CD14-positive monocyte (primary cell): ENCODE data around the gene ACKR2. TPM values are rescaled to one million over a fixed set of nuclear protein-coding genes. Genes with fewer than 3 reads are reported as not detected.
A peak's percentile ranks its signal among the peaks of the same experiment; 100 is the strongest.
"Not testable (repeated sequence)": the region's sequence is repeated elsewhere in the genome, so short reads cannot be mapped to it uniquely, and the experiment has no call there.

Experiments
- DNase-seq, 3 donors: peaks; one replicate each; pipeline ENCODE4 v3.0.0-alpha.2; 2011 to 2022
- H2AFZ ChIP-seq: 2 replicates; pipeline ENCODE4 v1.6.0; 2012; ENCODE audit warnings: mild to moderate bottlenecking, low read depth, low read length, inconsistent platforms; ENCODE audit not compliant: insufficient read depth, poor library complexity, severe bottlenecking
- H3K27ac ChIP-seq, 2 donors: 1 replicate in 1 of 2; 2 replicates in 1 of 2; pipeline ENCODE4 v1.5.1; 2012 to 2013; ENCODE audit warnings: low read length in 2 of 2, control low read depth in 1 of 2, inconsistent platforms in 1 of 2, low read depth in 1 of 2, mild to moderate bottlenecking in 1 of 2
- H3K27me3 ChIP-seq, 2 donors: one replicate each; pipeline versions ENCODE4 v1.6.0 to v1.6.1; 2011 to 2013; ENCODE audit warnings: low read length in 2 of 2; ENCODE audit not compliant: control insufficient read depth in 2 of 2, insufficient read depth in 2 of 2
- H3K36me3 ChIP-seq, 2 donors: replicated peaks in 1 of 2; 1 replicate in 1 of 2; 2 replicates in 1 of 2; pipeline versions ENCODE4 v1.5.1 to v1.6.1; 2012 to 2013; ENCODE audit warnings: low read length in 2 of 2, control low read depth in 1 of 2, inconsistent platforms in 1 of 2, mild to moderate bottlenecking in 1 of 2; ENCODE audit not compliant: insufficient read depth in 2 of 2, control insufficient read depth in 1 of 2
- H3K4me1 ChIP-seq, 2 donors: 1 replicate in 1 of 2; 2 replicates in 1 of 2; pipeline versions ENCODE4 v1.5.1 to v1.6.1; 2012 to 2013; ENCODE audit warnings: low read length in 2 of 2, control low read depth in 1 of 2, inconsistent platforms in 1 of 2, mild to moderate bottlenecking in 1 of 2, moderate library complexity in 1 of 2; ENCODE audit not compliant: insufficient read depth in 2 of 2, control insufficient read depth in 1 of 2
- H3K4me2 ChIP-seq: replicated peaks from 2 replicates; pipeline ENCODE3; 2012; ENCODE audit warnings: low read length, moderate library complexity, mild to moderate bottlenecking; ENCODE audit not compliant: poor library complexity, severe bottlenecking; ENCODE audit errors: extremely low read depth
- H3K4me3 ChIP-seq, 3 experiments: fragments of 200-600 bp in 1 of 3; sonication (generic) in 1 of 3; replicated peaks in 1 of 3; 1 replicate in 2 of 3; 2 replicates in 1 of 3; pipeline ENCODE4 v1.5.1; 2011 to 2013; ENCODE audit warnings: low read length in 3 of 3, mild to moderate bottlenecking in 3 of 3, control low read depth in 2 of 3, low read depth in 2 of 3, inconsistent platforms in 1 of 3, moderate library complexity in 1 of 3
- H3K79me2 ChIP-seq: 2 replicates; pipeline ENCODE4 v1.6.0; 2012; ENCODE audit warnings: mild to moderate bottlenecking, control low read depth, inconsistent platforms, low read length, moderate library complexity; ENCODE audit not compliant: insufficient read depth
- H3K9ac ChIP-seq: 2 replicates; pipeline ENCODE4 v1.6.0; 2017; ENCODE audit warnings: low read length, mild to moderate bottlenecking; ENCODE audit not compliant: insufficient read depth, poor library complexity, severe bottlenecking
- H3K9me3 ChIP-seq, 2 donors: replicated peaks in 1 of 2; 1 replicate in 1 of 2; 2 replicates in 1 of 2; pipeline versions ENCODE4 v1.5.1 to v1.6.1; 2012 to 2013; ENCODE audit warnings: low read length in 2 of 2, control low read depth in 1 of 2; ENCODE audit not compliant: control insufficient read depth in 1 of 2, insufficient read depth in 1 of 2
- H4K20me1 ChIP-seq: 2 replicates; pipeline ENCODE4 v1.6.0; 2012; ENCODE audit warnings: mild to moderate bottlenecking, low read length, control low read depth, moderate library complexity; ENCODE audit not compliant: insufficient read depth
- H3K27ac Mint-ChIP-seq, 7 donors: one replicate each; pipeline ENCODE4 v1.8.0; 2020; ENCODE audit warnings: mild to moderate bottlenecking in 7 of 7, mixed read lengths in 7 of 7, moderate library complexity in 6 of 7, inconsistent platforms in 2 of 7
- H3K27me3 Mint-ChIP-seq, 3 donors: one replicate each; pipeline ENCODE4 v1.8.0; 2021 to 2022; ENCODE audit warnings: low read depth in 3 of 3, mild to moderate bottlenecking in 3 of 3, mixed read lengths in 3 of 3, moderate library complexity in 3 of 3, inconsistent platforms in 1 of 3
- H3K36me3 Mint-ChIP-seq, 2 donors: one replicate each; pipeline ENCODE4 v1.8.0; 2020; ENCODE audit warnings: mixed read lengths in 2 of 2, inconsistent platforms in 1 of 2, mild to moderate bottlenecking in 1 of 2
- H3K4me1 Mint-ChIP-seq: one replicate; pipeline ENCODE4 v1.8.0; 2020; ENCODE audit warnings: mild to moderate bottlenecking, mixed read lengths
- H3K4me3 Mint-ChIP-seq, 2 donors: one replicate each; pipeline ENCODE4 v1.8.0; 2020; ENCODE audit warnings: mild to moderate bottlenecking in 2 of 2, mixed read lengths in 2 of 2, moderate library complexity in 1 of 2
- H3K9me3 Mint-ChIP-seq, 7 donors: one replicate each; pipeline ENCODE4 v1.8.0; 2020 to 2022; ENCODE audit warnings: mixed read lengths in 7 of 7, mild to moderate bottlenecking in 6 of 7, moderate library complexity in 6 of 7, inconsistent platforms in 2 of 7
- CTCF ChIP-seq: fragments of 200-600 bp; IDR thresholded peaks from one replicate; pipeline ENCODE4 v1.8.0; 2022; ENCODE audit warnings: antibody characterized with exemption, mild to moderate bottlenecking
- WGBS: methylation state at CpG from one replicate; pipeline ENCODE4 v1.1.5; 2013; ENCODE audit warnings: missing lambda C conversion rate; ENCODE audit not compliant: insufficient coverage; 5-methylcytosine and 5-hydroxymethylcytosine counted together
- intact Hi-C, 2 donors: fragments of 100-400 bp; cut with micrococcal nuclease; formaldehyde crosslinking; loops; one replicate each; pipeline versions ENCODE4 v1.15.0 to v1.15.1; 2023
- polyA plus RNA-seq, 3 donors: library from polyadenylated mRNA; depleted of rRNA in 1 of 3; unstranded in 2 of 3; stranded (reverse) in 1 of 3; fragments of 300-500 nt in 2 of 3; fragments of >200 nt in 1 of 3; fragmentation: Illumina TruSeq in 2 of 3; gene quantifications; 1 replicate in 2 of 3; 2 replicates in 1 of 3; pipeline ENCODE4 v1.2.3, GENCODE V29; 2012 to 2021

Gene ACKR2
- polyA plus RNA-seq, 3 donors: 0.49 TPM; not detected in 2

DNA sequence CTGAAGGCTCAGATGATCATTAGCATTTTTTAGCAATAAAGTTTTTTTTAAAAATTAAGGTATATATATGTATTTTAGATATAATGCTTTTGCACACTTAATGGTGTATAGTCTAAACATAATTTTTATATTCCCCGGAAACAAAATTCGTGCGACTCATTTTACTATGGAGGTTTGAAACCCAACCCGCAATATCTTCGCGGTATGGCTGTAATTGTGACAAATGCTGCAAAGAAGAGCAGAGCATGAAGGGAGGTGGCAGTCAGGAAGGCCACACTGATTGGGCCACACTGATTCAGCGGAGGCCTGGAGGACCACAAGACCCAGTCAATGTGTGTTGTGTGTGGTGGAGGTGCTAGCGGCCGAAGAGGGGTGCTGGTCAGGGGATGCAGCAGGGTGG lies 70.9 kb downstream of the ACKR2 start:
- Histone ChIP-seq H3K27me3 (peaks cover 0 to 10% of the 10 kb centered on the region in 2 donors), H2AFZ (peak overlapping the region; percentile 92), H3K9me3 (no peaks in the 10 kb centered on the region), H3K36me3 (no peaks in the 10 kb centered on the region), H3K4me3 (peak overlapping the region in 1 of 3 experiments; percentile 76), H3K27ac (no peak overlapping the region), H4K20me1 (no peaks in the 10 kb centered on the region), H3K4me2 (peak overlapping the region; percentile 84), H3K9ac (peak overlapping the region; percentile 65), H3K4me1 (peaks cover 13 to 14% of the 10 kb centered on the region in 2 donors), H3K79me2 (no peaks in the 10 kb centered on the region)
- WGBS: 79% methylated on average over 4 of the region's 9 CpGs
- Mint-ChIP-seq H3K4me3 (peak overlapping the region; percentile 74 to 91), H3K27ac (peak overlapping the region in 1 of 7 donors; percentile 40), H3K9me3 (no peaks in the 10 kb centered on the region), H3K4me1 (peaks cover 10% of the 10 kb centered on the region), H3K36me3 (peaks cover 0 to 2% of the 10 kb centered on the region in 2 donors), H3K27me3 (peaks cover 6 to 9% (median 7%) of the 10 kb centered on the region in 3 donors)
- DNase-seq: no peak
- no peak for TF ChIP-seq CTCF
- intact Hi-C loops: loop anchor here (2.0 to 5.0 kb wide), 3 partner anchors 47 to 98 kb away; no protein-coding TSS in a partner anchor

DNA sequence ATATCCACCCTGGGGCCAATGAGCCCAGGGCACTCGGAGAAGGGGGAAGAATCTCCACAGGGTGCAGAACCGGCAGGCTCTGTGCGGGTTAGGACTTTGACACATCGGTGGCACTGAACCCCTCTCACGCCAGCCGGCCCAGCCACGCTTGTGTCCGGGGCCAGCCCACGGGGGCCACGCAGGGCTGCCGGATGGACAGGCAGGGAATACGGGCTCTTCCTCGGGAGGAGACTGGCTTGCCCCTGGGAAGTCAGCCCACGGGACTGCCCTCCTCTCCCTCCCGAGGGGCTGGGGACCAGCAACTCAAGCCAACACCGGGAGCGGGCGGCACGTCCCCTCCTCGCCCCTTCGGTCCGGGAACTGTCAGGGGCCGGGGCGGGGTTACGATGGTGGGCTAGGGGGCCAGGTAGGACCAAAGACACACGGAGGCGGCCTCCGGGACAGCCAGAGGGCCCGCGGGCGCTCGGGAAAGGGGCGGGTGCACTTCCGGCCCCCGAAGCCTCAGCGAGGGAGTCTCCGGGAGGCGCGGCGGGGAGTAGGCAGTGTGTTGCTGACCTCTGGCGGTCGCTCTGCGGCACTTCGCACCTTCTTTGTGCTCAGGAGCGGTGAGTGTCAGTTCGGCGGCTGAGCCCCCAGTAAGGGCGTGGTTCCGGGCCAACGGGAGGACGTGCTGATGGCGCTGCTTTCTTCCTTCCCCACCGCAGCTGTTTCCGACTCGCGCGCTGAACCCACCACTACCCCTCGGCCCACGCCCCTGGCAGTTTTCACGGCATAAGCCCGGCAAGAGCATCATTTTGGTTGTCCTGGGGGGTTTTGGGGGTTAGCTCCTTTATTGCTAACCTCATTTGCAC lies 71.6 kb downstream of the ACKR2 start:
- peak overlapping the region; percentile 74 to 91 for H3K4me3 Mint-ChIP-seq
- H3K36me3 ChIP-seq: no peaks in the 10 kb centered on the region
- H3K4me2 ChIP-seq: peak overlapping the region; percentile 84
- H3K36me3 Mint-ChIP-seq: peaks cover 0 to 2% of the 10 kb centered on the region in 2 donors
- H3K27me3 Mint-ChIP-seq: peaks cover 6 to 9% (median 6%) of the 10 kb centered on the region in 3 donors
- peak overlapping the region; percentile 38 to 76 (median 68) for H3K4me3 ChIP-seq
- H3K27ac Mint-ChIP-seq: peak overlapping the region in 4 of 7 donors; percentile 40 to 71 (median 68)
- H3K27ac ChIP-seq: peak overlapping the region in 1 of 2 donors; percentile 19
- H3K9me3 ChIP-seq: no peaks in the 10 kb centered on the region
- intact Hi-C loops: loop anchor here (2.0 to 5.0 kb wide), 3 partner anchors 48 to 99 kb away; no protein-coding TSS in a partner anchor
- peak; percentile 86 for TF ChIP-seq CTCF
- peak; percentile 77 to 84 (median 80) for DNase-seq
- peaks cover 0 to 10% of the 10 kb centered on the region in 2 donors for H3K27me3 ChIP-seq
- H2AFZ ChIP-seq: peak overlapping the region; percentile 92
- peaks cover 13 to 14% of the 10 kb centered on the region in 2 donors for H3K4me1 ChIP-seq
- WGBS: 3% methylated on average over 46 of the region's 61 CpGs
- no peaks in the 10 kb centered on the region for H3K9me3 Mint-ChIP-seq
- no peaks in the 10 kb centered on the region for H3K79me2 ChIP-seq
- no peaks in the 10 kb centered on the region for H4K20me1 ChIP-seq
- peak overlapping the region; percentile 65 for H3K9ac ChIP-seq
- peaks cover 10% of the 10 kb centered on the region for H3K4me1 Mint-ChIP-seq

DNA sequence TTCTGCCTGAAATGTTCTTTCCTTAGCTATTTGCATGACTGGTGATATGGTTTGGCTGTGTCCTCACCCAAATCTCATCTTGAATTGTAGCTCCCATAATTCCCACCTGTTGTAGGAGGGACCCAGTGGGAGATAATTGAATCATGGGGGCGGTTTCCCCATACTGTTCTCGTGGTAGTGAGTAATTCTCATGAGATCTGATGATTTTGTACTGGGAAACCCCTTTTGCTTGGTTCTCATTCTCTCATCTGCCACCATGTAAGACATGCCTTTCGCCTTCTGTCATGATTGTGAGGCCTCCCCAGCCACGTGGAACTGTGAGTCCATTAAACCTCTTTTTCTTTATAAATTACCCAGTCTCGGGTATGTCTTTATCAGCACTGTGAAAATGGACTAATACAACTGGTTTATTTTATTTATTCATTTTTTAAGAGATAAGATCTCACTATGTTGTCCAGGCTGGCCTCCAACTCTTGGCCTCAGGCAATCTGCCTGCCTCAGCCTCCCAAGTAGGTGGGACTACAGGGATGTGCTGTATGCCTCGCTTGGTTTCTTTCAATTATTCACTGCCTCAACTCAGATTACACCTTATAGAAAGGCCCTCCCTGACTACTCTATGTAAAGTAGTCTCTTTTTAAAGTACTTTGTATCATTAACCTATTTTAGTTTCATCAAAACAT lies 74.1 kb downstream of the ACKR2 start:
- H3K9me3 Mint-ChIP-seq: not testable (repeated sequence)
- WGBS: no CpG with 5 or more reads among the region's 6 CpGs

More for the DNA sequence above, 74.1 kb downstream of the ACKR2 start:
- H3K79me2 ChIP-seq, H3K4me1 Mint-ChIP-seq, H3K36me3 Mint-ChIP-seq, H3K4me3 ChIP-seq, H3K27ac ChIP-seq, H3K36me3 ChIP-seq, H3K27me3 ChIP-seq, H2AFZ ChIP-seq, H3K9me3 ChIP-seq, H3K4me2 ChIP-seq, H3K27ac Mint-ChIP-seq, H4K20me1 ChIP-seq, H3K4me3 Mint-ChIP-seq, H3K9ac ChIP-seq: not testable (repeated sequence)
- intact Hi-C loops: loop anchor here in 1 of 2 donors (5.0 kb wide), 1 partner anchor 101 kb away; no protein-coding TSS in a partner anchor
- peaks cover 6 to 11% (median 8%) of the 10 kb centered on the region in 3 donors for H3K27me3 Mint-ChIP-seq
- H3K4me1 ChIP-seq: peaks cover 13 to 14% of the 10 kb centered on the region in 2 donors
- DNase-seq: peak in 1 of 3 donors; percentile 33
